Germinal center (tissue), 1 donor: ENCODE measurements around the gene SPOCK1.

Experiments used
- DNase-seq: peaks from one replicate; pipeline ENCODE4 v3.0.0; 2012; ENCODE audit warnings: mixed read lengths, low spot score

The SPOCK1 gene

GRCh38 chr5:137442660-137443059, 56.5 kb downstream of the SPOCK1 start:
- DNase-seq: no peak

- no peak for DNase-seq
Observed at GRCh38 chr5:137441476-137441875, 57.6 kb downstream of the SPOCK1 start.

DNA sequence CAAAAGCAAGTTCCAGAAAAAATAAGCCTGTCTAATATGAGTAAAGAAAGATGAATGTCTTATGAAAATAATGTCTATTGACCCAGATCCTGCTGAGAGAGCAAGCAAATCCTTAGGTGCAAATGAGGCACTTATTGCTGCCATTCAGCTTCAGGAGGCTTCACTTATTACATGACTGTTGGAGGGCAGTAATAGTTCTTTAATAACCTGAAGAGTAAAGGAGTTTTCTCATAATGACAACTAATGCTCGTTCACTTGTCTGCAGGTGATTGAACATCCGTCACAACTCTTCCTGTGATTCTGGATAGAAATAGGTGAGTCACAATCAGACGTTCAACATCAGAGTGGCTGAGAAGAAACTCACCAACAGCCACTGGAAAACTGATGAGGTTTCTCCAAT, 58.3 kb downstream of the SPOCK1 start:
- no peak for DNase-seq

GRCh38 chr5:137439645-137440044, 59.5 kb downstream of the SPOCK1 start:
- DNase-seq: no peak

- DNase-seq: no peak
Observed at GRCh38 chr5:137438932-137439331, 60.2 kb downstream of the SPOCK1 start.

- DNase-seq: no peak
Observed at GRCh38 chr5:137437774-137438173, 61.4 kb downstream of the SPOCK1 start.

- DNase-seq: no peak
Observed at GRCh38 chr5:137433539-137433938, 65.6 kb downstream of the SPOCK1 start.

- DNase-seq: no peak
Observed at GRCh38 chr5:137432376-137432775, 66.8 kb downstream of the SPOCK1 start.

DNA sequence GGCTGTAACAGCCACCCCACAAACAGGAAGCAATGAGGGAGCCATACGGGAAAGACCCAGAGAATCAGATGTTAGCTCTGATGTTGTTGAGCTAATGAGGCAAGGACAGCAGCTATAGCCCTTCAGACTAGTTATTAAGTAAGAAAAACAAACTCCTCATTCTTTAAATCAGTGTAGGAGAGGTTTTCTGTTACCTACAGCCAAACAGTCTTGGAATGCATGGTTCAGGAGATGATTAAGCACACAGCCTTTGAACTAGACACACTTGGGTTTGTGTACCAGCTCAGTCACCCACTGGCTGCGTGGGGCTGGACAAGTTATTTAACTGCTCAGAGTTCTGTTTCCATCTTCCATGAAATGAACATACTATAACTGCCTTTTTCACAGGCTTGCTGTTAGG, 68.1 kb downstream of the SPOCK1 start:
- no peak for DNase-seq

GRCh38 chr5:137415231-137415681, 83.9 kb downstream of the SPOCK1 start:
- no peak for DNase-seq

- DNase-seq: no peak
Observed at GRCh38 chr5:137414112-137414755, 84.9 kb downstream of the SPOCK1 start.

DNA sequence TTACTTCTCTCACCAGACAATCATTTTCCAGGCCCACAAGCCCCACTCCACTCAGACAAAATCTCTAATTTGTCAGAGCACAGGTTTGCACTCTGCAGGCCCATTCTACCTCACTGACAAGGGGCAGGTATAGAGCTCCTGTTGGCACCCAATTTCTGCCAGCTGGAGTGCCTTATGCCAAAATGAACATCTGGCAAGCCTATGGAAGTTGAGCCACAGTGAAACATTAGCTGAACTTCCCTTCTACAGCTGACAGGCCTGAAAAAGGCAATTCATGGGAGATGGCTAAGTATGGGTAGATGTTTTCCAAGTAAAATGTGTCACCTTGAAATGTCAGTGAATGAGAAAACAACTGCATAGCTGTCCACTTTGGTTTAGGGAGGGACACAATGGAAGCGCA, 87.0 kb downstream of the SPOCK1 start:
- DNase-seq: no peak

DNA sequence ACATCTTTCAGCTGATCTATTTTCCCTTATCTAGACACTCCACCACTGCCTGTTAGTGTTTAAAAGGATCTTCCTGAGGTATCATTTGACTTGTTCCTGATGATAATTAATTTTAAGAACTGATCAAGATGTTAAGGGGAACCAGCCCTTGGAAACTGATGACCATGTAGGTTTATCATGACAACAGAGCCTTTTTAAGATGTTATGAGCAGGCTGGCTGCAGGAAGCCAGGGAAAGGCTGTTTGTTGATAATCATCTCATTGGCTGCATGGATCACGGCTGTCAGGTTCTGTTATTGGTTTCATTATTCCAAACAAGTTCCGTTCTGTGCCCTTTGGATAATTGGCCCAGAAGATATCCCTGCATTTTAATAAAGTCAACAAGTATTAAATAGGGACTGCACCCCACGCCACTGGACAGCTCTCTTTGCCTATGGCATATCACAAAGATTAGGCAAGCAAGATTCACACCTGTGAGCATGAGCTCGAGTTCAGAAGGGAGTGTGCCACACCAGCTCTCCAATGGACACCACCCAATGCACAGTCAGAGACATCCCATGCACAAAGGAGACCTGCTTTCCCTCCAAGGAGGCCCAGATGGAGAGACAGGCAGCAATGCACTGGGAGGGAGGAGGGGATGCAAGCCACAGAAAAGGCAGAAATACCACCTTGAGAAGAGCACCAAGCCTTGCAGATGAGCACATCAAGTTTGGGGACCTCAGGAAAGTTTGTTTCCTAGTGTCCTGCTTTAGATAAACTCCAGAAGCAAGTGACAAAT, 88.7 kb downstream of the SPOCK1 start:
- no peak for DNase-seq

- DNase-seq: no peak
Observed at GRCh38 chr5:137409736-137410135, 89.4 kb downstream of the SPOCK1 start.

- no peak for DNase-seq
Observed at GRCh38 chr5:137407090-137407489, 92.0 kb downstream of the SPOCK1 start.

DNA sequence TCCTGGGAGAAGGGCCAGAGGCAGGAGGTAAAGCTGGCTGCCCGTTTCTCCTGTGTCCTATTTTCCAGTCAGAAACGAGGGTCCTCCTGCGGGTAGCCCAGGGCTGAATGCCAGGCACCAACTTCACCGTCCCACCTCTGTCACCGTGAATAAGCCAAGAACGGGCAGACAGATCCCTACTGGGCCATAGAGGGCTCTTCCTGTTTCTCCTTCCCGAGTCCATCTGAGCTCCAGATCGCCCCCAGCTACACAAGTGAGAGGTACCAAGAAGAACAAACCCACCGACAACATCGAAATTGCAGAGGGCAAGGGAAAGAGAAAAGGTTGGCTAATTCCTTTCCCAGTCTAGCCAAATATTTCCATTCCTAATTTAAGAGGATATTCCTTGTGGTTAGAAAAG, 93.7 kb downstream of the SPOCK1 start:
- no peak for DNase-seq

- DNase-seq: no peak
Observed at GRCh38 chr5:137403869-137404268, 95.3 kb downstream of the SPOCK1 start.

DNA sequence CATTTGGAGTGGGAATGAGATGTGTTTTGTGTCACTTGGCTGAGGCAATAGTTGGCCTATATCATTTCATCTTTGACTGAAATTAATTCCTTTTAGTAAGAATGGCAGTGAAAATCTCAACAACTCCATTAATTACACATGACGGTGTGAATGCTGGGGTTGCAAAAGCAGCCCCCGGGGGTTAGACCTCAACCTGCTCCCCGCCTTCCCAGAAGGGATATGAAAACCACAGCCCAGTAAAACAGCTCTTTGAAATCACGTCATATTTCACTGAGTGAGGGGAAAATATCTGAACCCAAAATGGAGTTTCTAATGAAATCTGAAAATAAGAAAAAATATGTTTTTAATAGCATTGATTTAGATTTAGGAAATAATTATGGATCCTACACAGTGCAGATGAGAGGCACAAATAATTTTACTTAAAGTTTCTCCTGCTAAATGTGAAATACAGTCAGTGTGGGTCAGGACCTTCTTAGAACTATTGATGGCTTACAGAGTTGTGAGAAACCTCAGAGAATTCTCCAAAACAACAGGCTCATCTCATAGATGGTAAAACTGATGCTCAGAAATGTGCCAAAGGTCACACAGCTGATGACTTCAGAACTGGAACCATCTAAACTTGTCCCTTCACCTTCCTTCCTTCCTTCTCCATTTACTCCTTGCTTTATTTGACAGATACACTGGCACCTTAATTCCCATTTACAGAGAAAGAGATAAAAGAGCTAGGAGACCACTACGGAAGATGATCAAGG, 96.5 kb downstream of the SPOCK1 start:
- no peak for DNase-seq

GRCh38 chr5:137401946-137402345, 97.2 kb downstream of the SPOCK1 start:
- no peak for DNase-seq

DNA sequence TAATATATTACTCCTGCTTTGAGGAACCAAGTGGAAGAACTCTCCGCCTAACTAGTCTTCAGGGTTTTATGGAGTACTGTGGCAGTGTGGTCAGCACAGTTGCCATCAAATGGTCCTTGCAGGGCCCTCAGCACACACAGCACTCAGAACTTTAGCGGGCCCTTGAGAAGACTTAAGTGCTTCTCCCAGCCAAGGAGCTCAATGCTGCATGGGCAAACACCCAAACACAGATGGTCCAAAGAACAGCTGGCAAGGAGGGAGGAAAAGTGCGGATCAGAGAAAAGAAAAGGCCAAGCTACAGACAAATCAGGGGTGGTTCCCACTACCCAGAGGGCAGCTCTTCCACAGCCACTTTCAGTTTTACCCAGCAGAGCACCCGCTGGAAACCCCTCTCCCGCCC, 98.6 kb downstream of the SPOCK1 start:
- no peak for DNase-seq

DNA sequence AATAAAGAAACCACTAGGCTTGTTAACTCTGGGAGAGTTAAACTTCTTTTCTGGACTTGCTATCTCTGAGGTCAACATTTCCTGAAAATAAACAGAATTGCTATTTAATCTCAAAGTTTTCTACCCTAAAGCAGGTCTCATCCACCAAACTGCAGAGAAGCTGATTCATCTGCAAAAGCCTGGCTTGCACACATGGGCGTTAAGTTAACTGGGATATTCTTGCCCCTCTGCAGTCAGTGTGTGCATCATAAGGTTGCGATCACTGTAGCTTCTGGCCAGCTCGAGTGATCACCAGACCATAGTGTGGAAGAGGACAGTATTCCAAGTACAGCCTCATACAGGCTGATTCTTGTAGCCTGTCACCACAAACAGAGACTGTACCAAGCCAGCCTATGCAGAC, 99.2 kb downstream of the SPOCK1 start:
- DNase-seq: no peak

- DNase-seq: no peak
Observed at GRCh38 chr5:137398751-137399150, 100.4 kb downstream of the SPOCK1 start.

- DNase-seq: no peak
Observed at GRCh38 chr5:137398154-137398553, 101.0 kb downstream of the SPOCK1 start.
